Measurements from ENCODE around the gene YJU2. TPM values are rescaled to one million over a fixed set of nuclear protein-coding genes. Genes with fewer than 3 reads are reported as not detected.
"Not testable (repeated sequence)": the region's sequence is repeated elsewhere in the genome, so short reads cannot be mapped to it uniquely, and the experiment has no call there.

YJU2 gene
- total and polyA plus RNA-seq, 8 donors, result 13.2 to 21.0 (median 17.8) TPM

DNA sequence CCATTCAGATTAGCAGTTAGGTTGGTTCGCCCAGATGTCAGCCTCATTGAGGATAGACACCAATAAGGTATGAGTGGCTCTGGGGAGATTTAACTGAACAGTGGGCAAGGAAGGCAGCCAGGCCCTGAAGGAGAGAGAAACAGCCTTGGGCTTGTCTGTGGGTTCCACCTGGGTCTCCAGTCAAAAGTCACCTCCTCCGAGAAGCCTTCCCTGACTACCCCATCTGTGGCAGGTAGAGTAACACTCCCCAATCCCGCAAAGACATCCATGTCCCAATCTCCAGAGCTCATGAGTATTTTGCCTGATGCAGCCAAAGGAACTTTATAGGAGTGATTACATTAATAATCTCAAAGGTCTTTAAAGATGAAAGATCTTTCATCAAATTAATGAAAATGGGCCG, 8.0 kb upstream of the YJU2 start:
- peaks cover 0 to 16% of the 10 kb centered on the region in 2 donors for H3K9me3 ChIP-seq
- TF ChIP-seq, protein P1, sequence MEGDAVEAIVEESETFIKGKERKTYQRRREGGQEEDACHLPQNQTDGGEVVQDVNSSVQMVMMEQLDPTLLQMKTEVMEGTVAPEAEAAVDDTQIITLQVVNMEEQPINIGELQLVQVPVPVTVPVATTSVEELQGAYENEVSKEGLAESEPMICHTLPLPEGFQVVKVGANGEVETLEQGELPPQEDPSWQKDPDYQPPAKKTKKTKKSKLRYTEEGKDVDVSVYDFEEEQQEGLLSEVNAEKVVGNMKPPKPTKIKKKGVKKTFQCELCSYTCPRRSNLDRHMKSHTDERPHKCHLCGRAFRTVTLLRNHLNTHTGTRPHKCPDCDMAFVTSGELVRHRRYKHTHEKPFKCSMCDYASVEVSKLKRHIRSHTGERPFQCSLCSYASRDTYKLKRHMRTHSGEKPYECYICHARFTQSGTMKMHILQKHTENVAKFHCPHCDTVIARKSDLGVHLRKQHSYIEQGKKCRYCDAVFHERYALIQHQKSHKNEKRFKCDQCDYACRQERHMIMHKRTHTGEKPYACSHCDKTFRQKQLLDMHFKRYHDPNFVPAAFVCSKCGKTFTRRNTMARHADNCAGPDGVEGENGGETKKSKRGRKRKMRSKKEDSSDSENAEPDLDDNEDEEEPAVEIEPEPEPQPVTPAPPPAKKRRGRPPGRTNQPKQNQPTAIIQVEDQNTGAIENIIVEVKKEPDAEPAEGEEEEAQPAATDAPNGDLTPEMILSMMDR (IDR thresholded peaks at IDR 0.05), result no peak
- H3K4me1 ChIP-seq, result no peaks in the 10 kb centered on the region
- no peak for DNase-seq
- H3K27ac ChIP-seq, result no peak overlapping the region
- no peak overlapping the region for H3K4me3 ChIP-seq
- H3K36me3 ChIP-seq, result no peaks in the 10 kb centered on the region
- ATAC-seq, result no peak
- intact Hi-C loops (cut with DNase I), result no loop called here
- H3K27me3 ChIP-seq, result peaks cover 0 to 36% of the 10 kb centered on the region in 2 donors

DNA sequence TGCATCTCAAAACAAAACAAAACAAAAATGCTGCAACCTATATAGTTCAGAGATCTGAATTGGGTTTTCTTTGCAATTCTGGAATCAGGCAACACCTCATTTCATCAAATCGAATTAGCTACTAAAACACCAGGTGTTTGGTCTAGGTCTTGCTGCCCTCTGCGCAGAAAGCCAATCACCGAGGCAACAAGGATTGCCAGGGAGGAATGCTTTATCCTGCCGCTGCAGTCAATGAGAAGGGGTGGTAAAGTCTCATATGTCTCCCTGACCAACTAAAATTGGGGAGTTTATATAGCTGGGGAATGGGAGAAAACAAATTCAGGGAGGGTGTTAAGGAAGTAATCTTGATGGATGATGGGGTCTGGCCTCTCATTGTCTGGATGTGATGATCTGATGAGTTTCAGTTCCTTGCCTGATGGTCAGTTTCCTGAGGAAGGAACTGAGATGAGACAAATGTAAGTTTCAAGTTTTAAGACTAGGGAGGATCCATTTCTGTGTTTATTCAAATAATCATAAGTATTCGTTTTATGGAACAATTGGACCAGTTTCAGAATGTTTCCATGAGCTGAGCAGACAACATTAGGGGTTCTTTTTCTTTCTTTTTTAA, 5.0 kb upstream of the YJU2 start:
- H3K36me3 ChIP-seq, result no peaks in the 10 kb centered on the region
- H3K27ac ChIP-seq, result no peak overlapping the region
- H3K4me3 ChIP-seq, result no peak overlapping the region
- peaks cover 0 to 18% of the 10 kb centered on the region in 2 donors for H3K27me3 ChIP-seq
- ATAC-seq (no peak), DNase-seq (no peak)
- peaks cover 0 to 16% of the 10 kb centered on the region in 2 donors for H3K9me3 ChIP-seq
- intact Hi-C loops (cut with DNase I), result no loop called here
- peaks cover 0 to 7% of the 10 kb centered on the region in 2 donors for H3K4me1 ChIP-seq
- TF ChIP-seq, protein P1 (IDR thresholded peaks at IDR 0.05), result no peak

DNA sequence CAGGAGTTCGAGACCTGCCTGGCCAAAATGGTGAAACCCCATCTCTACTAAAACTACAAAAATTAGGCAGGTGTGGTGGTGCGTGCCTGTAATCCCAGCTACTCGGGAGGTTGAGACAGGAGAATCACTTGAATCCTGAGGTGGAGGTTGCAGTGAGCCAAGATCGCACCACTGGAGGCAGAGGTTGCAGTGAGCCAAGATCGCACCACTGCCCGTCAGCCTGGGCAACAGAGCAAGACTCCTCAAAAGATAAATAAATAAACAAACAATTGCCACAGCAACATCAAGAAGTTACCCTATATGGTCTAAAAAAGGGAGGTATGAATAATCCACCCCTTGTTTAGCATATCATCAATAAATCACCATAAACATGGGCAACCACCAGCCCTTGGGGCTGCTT, 942 bp upstream of the YJU2 start:
- H3K27me3 ChIP-seq; ATAC-seq; H3K27ac ChIP-seq; DNase-seq; H3K4me3 ChIP-seq; intact Hi-C loops (cut with DNase I): not testable (repeated sequence)
- Histone ChIP-seq H3K9me3 (peaks cover 0 to 16% of the 10 kb centered on the region in 2 donors), H3K36me3 (peaks cover 0 to 23% of the 10 kb centered on the region in 2 donors), H3K4me1 (peaks cover 0 to 15% of the 10 kb centered on the region in 2 donors)

DNA sequence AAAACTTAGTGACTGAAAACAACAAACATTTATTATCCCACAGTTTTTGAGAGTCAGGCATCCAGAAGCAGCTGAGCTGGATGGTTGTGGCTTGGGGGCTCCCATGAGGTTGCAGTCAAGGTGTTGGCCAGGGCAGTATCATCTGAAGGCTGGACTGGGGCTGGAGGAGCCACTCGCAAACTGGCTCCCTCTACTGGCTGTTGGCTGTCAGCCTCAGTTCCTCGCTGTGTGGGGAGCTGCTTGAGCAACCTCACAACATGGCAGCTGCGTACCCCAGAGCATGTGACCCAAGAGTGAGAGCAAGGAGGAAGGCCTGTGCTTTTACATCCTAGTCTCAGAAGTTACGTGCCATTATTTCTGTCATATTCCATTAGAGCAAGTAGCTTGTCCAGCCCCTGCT, 9.7 kb downstream of the YJU2 start:
- no peaks in the 10 kb centered on the region for H3K27me3 ChIP-seq
- TF ChIP-seq, protein P1 (IDR thresholded peaks at IDR 0.05), result no peak
- H3K4me1 ChIP-seq, result no peaks in the 10 kb centered on the region
- DNase-seq, result no peak
- intact Hi-C loops (cut with DNase I), result no loop called here
- ATAC-seq, result no peak
- no peak overlapping the region for H3K4me3 ChIP-seq
- peaks cover 0 to 100% of the 10 kb centered on the region in 2 donors for H3K36me3 ChIP-seq
- H3K27ac ChIP-seq, result no peak overlapping the region
- H3K9me3 ChIP-seq, result peaks cover 0 to 5% of the 10 kb centered on the region in 2 donors

DNA sequence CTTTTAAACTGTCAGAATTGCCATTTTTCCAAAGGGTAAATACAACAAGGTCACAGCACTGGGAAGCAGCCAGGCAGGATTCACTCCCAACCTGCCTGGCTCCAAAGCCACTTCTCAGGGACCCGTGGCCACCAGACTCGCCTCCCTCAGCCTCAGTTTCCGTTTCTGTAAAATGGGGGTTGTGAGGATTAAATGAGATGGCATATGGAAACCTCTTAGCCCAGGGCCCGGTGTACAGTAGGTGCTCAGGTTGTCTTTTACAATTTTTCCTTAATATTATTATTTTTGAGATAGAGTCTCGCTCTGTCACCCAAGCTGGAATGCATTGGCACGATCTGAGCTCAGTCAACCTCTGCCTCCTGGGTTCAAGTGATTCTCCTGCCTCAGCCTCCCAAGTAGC, 10.1 kb downstream of the YJU2 start:
- H3K4me1 ChIP-seq, result no peaks in the 10 kb centered on the region
- H3K9me3 ChIP-seq, result peaks cover 0 to 5% of the 10 kb centered on the region in 2 donors
- ATAC-seq (no peak), DNase-seq (no peak)
- H3K27me3 ChIP-seq, result no peaks in the 10 kb centered on the region
- intact Hi-C loops (cut with DNase I), result no loop called here
- no peak overlapping the region for H3K4me3 ChIP-seq
- H3K27ac ChIP-seq, result no peak overlapping the region
- peaks cover 0 to 100% of the 10 kb centered on the region in 2 donors for H3K36me3 ChIP-seq
- TF ChIP-seq, protein P1 (IDR thresholded peaks at IDR 0.05), result no peak

DNA sequence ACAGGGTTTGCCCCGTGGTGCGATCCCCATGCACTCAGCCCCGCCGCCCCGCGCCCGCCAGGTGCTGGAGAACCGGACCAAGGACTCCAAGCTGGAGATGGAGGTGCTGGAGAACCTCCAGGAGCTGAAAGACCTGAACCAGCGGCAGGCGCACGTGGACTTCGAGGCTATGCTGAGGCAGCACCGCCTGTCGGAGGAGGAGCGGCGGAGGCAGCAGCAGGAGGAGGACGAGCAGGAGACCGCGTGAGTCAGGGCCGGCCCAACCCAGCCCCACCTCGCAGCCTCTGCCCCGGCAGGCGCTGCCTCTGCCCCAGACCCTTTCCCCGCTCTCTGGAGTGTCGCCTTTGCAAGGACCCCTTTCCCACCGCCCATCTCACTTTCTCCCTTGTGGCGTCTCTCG, 11.3 kb downstream of the YJU2 start:
- ATAC-seq (no peak), DNase-seq (no peak)
- no peak overlapping the region for H3K4me3 ChIP-seq
- H3K9me3 ChIP-seq, result peaks cover 0 to 5% of the 10 kb centered on the region in 2 donors
- H3K27me3 ChIP-seq, result no peaks in the 10 kb centered on the region
- H3K27ac ChIP-seq, result no peak overlapping the region
- H3K4me1 ChIP-seq, result no peaks in the 10 kb centered on the region
- intact Hi-C loops (cut with DNase I), result no loop called here
- TF ChIP-seq, protein P1 (IDR thresholded peaks at IDR 0.05), result no peak
- peaks cover 0 to 100% of the 10 kb centered on the region in 2 donors for H3K36me3 ChIP-seq

Data from left lung (tissue), 10 donors.